Trophoblast cell (in vitro differentiated cells and primary cell): ENCODE data around the gene GUCY1B1.
A peak's percentile ranks its signal among the peaks of the same experiment; 100 is the strongest.

Experiments used
- DNase-seq, 2 donors: peaks; one replicate each; pipeline ENCODE4 v3.0.0-alpha.2; 2016
- H2AFZ ChIP-seq: 2 replicates; pipeline ENCODE4 v1.6.1; 2013; ENCODE audit warnings: low read length, moderate library complexity, mild to moderate bottlenecking; ENCODE audit not compliant: insufficient read depth, poor library complexity
- H2AK5ac ChIP-seq: 2 replicates; pipeline ENCODE4 v1.6.1; 2013; ENCODE audit warnings: mild to moderate bottlenecking, low read length
- H2BK120ac ChIP-seq: 2 replicates; pipeline ENCODE4 v1.6.1; 2013; ENCODE audit warnings: low read length, mild to moderate bottlenecking, moderate library complexity; ENCODE audit not compliant: insufficient read depth, poor library complexity
- H2BK12ac ChIP-seq: 2 replicates; pipeline ENCODE4 v1.6.1; 2013; ENCODE audit warnings: mild to moderate bottlenecking, low read length, moderate library complexity
- H2BK5ac ChIP-seq: 2 replicates; pipeline ENCODE4 v1.6.1; 2013; ENCODE audit warnings: low read length, low read depth, moderate library complexity, mild to moderate bottlenecking; ENCODE audit not compliant: poor library complexity
- H3K14ac ChIP-seq: 2 replicates; pipeline ENCODE4 v1.6.1; 2013; ENCODE audit warnings: mild to moderate bottlenecking, low read length
- H3K18ac ChIP-seq: 2 replicates; pipeline ENCODE4 v1.6.1; 2013; ENCODE audit warnings: mild to moderate bottlenecking, low read length
- H3K23ac ChIP-seq: 2 replicates; pipeline ENCODE4 v1.6.1; 2013; ENCODE audit warnings: low read length
- H3K27ac ChIP-seq: 2 replicates; pipeline ENCODE4 v1.5.1; 2013; ENCODE audit warnings: low read depth, mild to moderate bottlenecking, inconsistent platforms, low read length, moderate library complexity
- H3K27me3 ChIP-seq: 2 replicates; pipeline ENCODE4 v1.6.1; 2013; ENCODE audit warnings: inconsistent platforms, mild to moderate bottlenecking, low read length, moderate library complexity; ENCODE audit not compliant: insufficient read depth
- H3K36me3 ChIP-seq, 2 experiments: 1 replicate in 1 of 2; 2 replicates in 1 of 2; pipeline ENCODE4 v1.6.1; 2013; ENCODE audit warnings: low read length in 2 of 2, mild to moderate bottlenecking in 2 of 2, moderate library complexity in 1 of 2; ENCODE audit not compliant: insufficient read depth in 2 of 2, control insufficient read depth in 1 of 2
- H3K4ac ChIP-seq: 2 replicates; pipeline ENCODE4 v1.6.1; 2013; ENCODE audit warnings: low read depth, mild to moderate bottlenecking, low read length, moderate library complexity
- H3K4me1 ChIP-seq, 2 experiments: 1 replicate in 1 of 2; 2 replicates in 1 of 2; pipeline ENCODE4 v1.6.1; 2013; ENCODE audit warnings: low read length in 2 of 2, mild to moderate bottlenecking in 2 of 2, moderate library complexity in 1 of 2; ENCODE audit not compliant: insufficient read depth in 2 of 2, control insufficient read depth in 1 of 2
- H3K4me2 ChIP-seq: 2 replicates; pipeline ENCODE4 v1.6.1; 2013; ENCODE audit warnings: inconsistent platforms, mild to moderate bottlenecking, low read length, moderate library complexity
- H3K4me3 ChIP-seq: 2 replicates; pipeline ENCODE4 v1.5.1; 2013; ENCODE audit warnings: mild to moderate bottlenecking, low read depth, low read length, inconsistent platforms
- H3K79me1 ChIP-seq: one replicate; pipeline ENCODE4 v1.6.1; 2013; ENCODE audit warnings: low read length
- H3K79me2 ChIP-seq: 2 replicates; pipeline ENCODE4 v1.6.1; 2013; ENCODE audit warnings: low read length, mild to moderate bottlenecking; ENCODE audit not compliant: control insufficient read depth, insufficient read depth, poor library complexity
- H3K9ac ChIP-seq: 2 replicates; pipeline ENCODE4 v1.6.1; 2013; ENCODE audit warnings: mild to moderate bottlenecking, low read length
- H3K9me3 ChIP-seq: 2 replicates; pipeline ENCODE4 v1.6.1; 2013; ENCODE audit warnings: low read depth, mild to moderate bottlenecking, control low read depth, inconsistent platforms, low read length; ENCODE audit not compliant: insufficient read depth
- H4K12ac ChIP-seq: 2 replicates; pipeline ENCODE4 v1.6.1; 2013; ENCODE audit warnings: low read depth, mild to moderate bottlenecking, low read length, moderate library complexity
- H4K8ac ChIP-seq: 2 replicates; pipeline ENCODE4 v1.6.1; 2013; ENCODE audit warnings: low read depth, mild to moderate bottlenecking, low read length, moderate library complexity
- H4K91ac ChIP-seq: one replicate; pipeline ENCODE4 v1.6.1; 2013; ENCODE audit warnings: low read depth, mild to moderate bottlenecking, low read length, moderate library complexity
- WGBS: extraction: QIAGEN DNeasy Blood & Tissue Kit; methylation state at CpG from one replicate; pipeline ENCODE4 v1.1.7; 2013; ENCODE audit warnings: missing lambda C conversion rate; ENCODE audit not compliant: insufficient read length, insufficient coverage; ENCODE audit errors: extremely low coverage; 5-methylcytosine and 5-hydroxymethylcytosine counted together

GUCY1B1 gene

GRCh38 chr4:155766622-155767021, 7.8 kb downstream of the GUCY1B1 start:
- no peaks in the 10 kb centered on the region for H3K4me1 ChIP-seq
- H3K23ac ChIP-seq, result no peak overlapping the region
- no CpG with 5 or more reads among the region's 2 CpGs for WGBS
- H3K18ac ChIP-seq, result no peak overlapping the region
- H3K4me2 ChIP-seq, result no peak overlapping the region
- no peak overlapping the region for H4K12ac ChIP-seq
- DNase-seq, result no peak
- H2BK120ac ChIP-seq, result no peak overlapping the region
- no peaks in the 10 kb centered on the region for H3K79me1 ChIP-seq
- no peak overlapping the region for H4K91ac ChIP-seq
- H2BK5ac ChIP-seq, result no peak overlapping the region
- no peak overlapping the region for H3K4ac ChIP-seq
- H3K9me3 ChIP-seq, result no peaks in the 10 kb centered on the region
- no peak overlapping the region for H3K9ac ChIP-seq
- H2AK5ac ChIP-seq, result no peak overlapping the region
- H4K8ac ChIP-seq, result no peak overlapping the region
- H3K27ac ChIP-seq, result no peak overlapping the region
- no peak overlapping the region for H2BK12ac ChIP-seq
- H3K79me2 ChIP-seq, result no peaks in the 10 kb centered on the region
- no peaks in the 10 kb centered on the region for H3K36me3 ChIP-seq
- no peaks in the 10 kb centered on the region for H3K27me3 ChIP-seq
- no peak overlapping the region for H2AFZ ChIP-seq
- no peak overlapping the region for H3K4me3 ChIP-seq
- no peak overlapping the region for H3K14ac ChIP-seq

GRCh38 chr4:155768370-155768769, 9.5 kb downstream of the GUCY1B1 start:
- Histone ChIP-seq H3K27ac (no peak overlapping the region), H2AK5ac (no peak overlapping the region), H2AFZ (no peak overlapping the region), H2BK5ac (no peak overlapping the region), H3K79me1 (no peaks in the 10 kb centered on the region), H4K12ac (no peak overlapping the region), H3K14ac (no peak overlapping the region), H4K91ac (no peak overlapping the region), H2BK120ac (no peak overlapping the region), H3K4me2 (no peak overlapping the region), H3K4me1 (peaks cover 0 to 4% of the 10 kb centered on the region in 2 experiments), H3K79me2 (no peaks in the 10 kb centered on the region), H3K4me3 (no peak overlapping the region), H3K36me3 (no peaks in the 10 kb centered on the region), H3K27me3 (no peaks in the 10 kb centered on the region), H4K8ac (no peak overlapping the region), H3K9ac (no peak overlapping the region), H3K18ac (no peak overlapping the region), H3K4ac (no peak overlapping the region), H3K9me3 (no peaks in the 10 kb centered on the region), H2BK12ac (no peak overlapping the region), H3K23ac (no peak overlapping the region)
- DNase-seq, result no peak

GRCh38 chr4:155769090-155769489, 10.3 kb downstream of the GUCY1B1 start:
- no peaks in the 10 kb centered on the region for H3K79me1 ChIP-seq
- no peak overlapping the region for H2AFZ ChIP-seq
- no peak overlapping the region for H2BK12ac ChIP-seq
- no peak for DNase-seq
- H2AK5ac ChIP-seq, result no peak overlapping the region
- no CpG with 5 or more reads among the region's 2 CpGs for WGBS
- no peak overlapping the region for H3K27ac ChIP-seq
- peaks cover 0 to 4% of the 10 kb centered on the region in 2 experiments for H3K4me1 ChIP-seq
- H3K4me3 ChIP-seq, result no peak overlapping the region
- no peak overlapping the region for H3K9ac ChIP-seq
- no peak overlapping the region for H3K4ac ChIP-seq
- no peak overlapping the region for H3K14ac ChIP-seq
- no peak overlapping the region for H3K23ac ChIP-seq
- no peak overlapping the region for H4K91ac ChIP-seq
- H3K36me3 ChIP-seq, result no peaks in the 10 kb centered on the region
- no peaks in the 10 kb centered on the region for H3K9me3 ChIP-seq
- no peaks in the 10 kb centered on the region for H3K79me2 ChIP-seq
- H3K4me2 ChIP-seq, result no peak overlapping the region
- no peak overlapping the region for H4K8ac ChIP-seq
- H3K27me3 ChIP-seq, result no peaks in the 10 kb centered on the region
- H2BK5ac ChIP-seq, result no peak overlapping the region
- H4K12ac ChIP-seq, result no peak overlapping the region
- no peak overlapping the region for H3K18ac ChIP-seq
- H2BK120ac ChIP-seq, result no peak overlapping the region

- no peaks in the 10 kb centered on the region for H3K27me3 ChIP-seq
- H2AK5ac ChIP-seq, result no peak overlapping the region
- no peak overlapping the region for H4K8ac ChIP-seq
- H3K14ac ChIP-seq, result no peak overlapping the region
- H2BK12ac ChIP-seq, result peak overlapping the region; percentile 49
- no peak overlapping the region for H3K9ac ChIP-seq
- H3K4me2 ChIP-seq, result peak overlapping the region; percentile 30
- H3K27ac ChIP-seq, result no peak overlapping the region
- peak; percentile 65 to 80 for DNase-seq
- no peak overlapping the region for H2BK120ac ChIP-seq
- peaks cover 0 to 4% of the 10 kb centered on the region in 2 experiments for H3K4me1 ChIP-seq
- peak overlapping the region; percentile 31 for H2BK5ac ChIP-seq
- no peaks in the 10 kb centered on the region for H3K36me3 ChIP-seq
- no peak overlapping the region for H3K4ac ChIP-seq
- no peak overlapping the region for H3K4me3 ChIP-seq
- no peak overlapping the region for H3K23ac ChIP-seq
- no peak overlapping the region for H2AFZ ChIP-seq
- H4K91ac ChIP-seq, result no peak overlapping the region
- H3K18ac ChIP-seq, result no peak overlapping the region
- no peaks in the 10 kb centered on the region for H3K79me2 ChIP-seq
- H3K9me3 ChIP-seq, result no peaks in the 10 kb centered on the region
- no CpG with 5 or more reads among the region's 8 CpGs for WGBS
- no peaks in the 10 kb centered on the region for H3K79me1 ChIP-seq
- H4K12ac ChIP-seq, result no peak overlapping the region
Observed at GRCh38 chr4:155772459-155773195, 13.8 kb downstream of the GUCY1B1 start.
